Right cardiac atrium (tissue), 5 donors: Measurements from ENCODE around the gene PPRC1. TPM values are rescaled to one million over a fixed set of nuclear protein-coding genes. Genes with fewer than 3 reads are reported as not detected.

ENCODE experiments used
- ATAC-seq, 2 donors: fragments of 200-7000 bp; cut with Tn5 transposase; one replicate each; pipeline versions ENCODE4 v1.8.0 to v1.9.1; 2020; ENCODE audit warnings: moderate library complexity in 2 of 2, mild to moderate bottlenecking in 1 of 2
- DNase-seq, 3 donors: peaks; one replicate each; pipeline ENCODE4 v3.0.0-alpha.2; 2020
- H3K27ac ChIP-seq: one replicate; pipeline ENCODE4 v1.5.1; 2013; ENCODE audit warnings: mild to moderate bottlenecking, low read length, control low read depth, moderate library complexity
- H3K27me3 ChIP-seq: one replicate; pipeline ENCODE4 v1.6.1; 2013; ENCODE audit not compliant: control insufficient read depth, insufficient read depth
- H3K4me1 ChIP-seq: one replicate; pipeline ENCODE4 v1.6.1; 2013; ENCODE audit warnings: low read length; ENCODE audit not compliant: control insufficient read depth, insufficient read depth
- H3K4me3 ChIP-seq: one replicate; pipeline ENCODE4 v1.5.1; 2013; ENCODE audit warnings: low read length, control low read depth
- H3K9me3 ChIP-seq: one replicate; pipeline ENCODE4 v1.6.1; 2013; ENCODE audit warnings: low read length; ENCODE audit not compliant: control insufficient read depth
- WGBS: extraction: QIAGEN DNeasy Blood & Tissue Kit; methylation state at CpG from one replicate; pipeline ENCODE4 v1.1.7; 2013; 5-methylcytosine and 5-hydroxymethylcytosine counted together
- intact Hi-C, 4 donors: fragments of 100-400 bp; cut with DNase I; formaldehyde crosslinking; loops; one replicate each; pipeline versions ENCODE4 v1.11.0 to v1.14.0; 2022 to 2023
- long read RNA-seq, 4 donors: library from polyadenylated mRNA; unstranded; transcript quantifications; one replicate each; pipeline ENCODE4 v2.0.0, GENCODE V29; 2020 to 2021
- polyA plus RNA-seq: library from polyadenylated mRNA; stranded (reverse); fragments of 200-250 nt; gene quantifications from one replicate; pipeline ENCODE4 v1.2.3, GENCODE V29; 2013
- total RNA-seq, 4 donors: library from RNA; stranded (reverse); fragmentation: NEBNext Ultra II Directional; extraction: Animal tissue kit (Norgen Biotek cat#: 25700); gene quantifications; one replicate each; pipeline ENCODE4 v1.2.1, GENCODE V29; 2021
- donor health status: healthy with polysubstance abuse.
- donor health status: DM: no; HTN: yes; CAD: no.
- donor health status: DM: no; HTN: no; CAD: no.
- donor health status: DM: no; HTN: yes; CAD: no; lungs with severe emphysema.
- donor health status: DM: yes; HTN: yes; CAD: no.

PPRC1 gene, protein sequence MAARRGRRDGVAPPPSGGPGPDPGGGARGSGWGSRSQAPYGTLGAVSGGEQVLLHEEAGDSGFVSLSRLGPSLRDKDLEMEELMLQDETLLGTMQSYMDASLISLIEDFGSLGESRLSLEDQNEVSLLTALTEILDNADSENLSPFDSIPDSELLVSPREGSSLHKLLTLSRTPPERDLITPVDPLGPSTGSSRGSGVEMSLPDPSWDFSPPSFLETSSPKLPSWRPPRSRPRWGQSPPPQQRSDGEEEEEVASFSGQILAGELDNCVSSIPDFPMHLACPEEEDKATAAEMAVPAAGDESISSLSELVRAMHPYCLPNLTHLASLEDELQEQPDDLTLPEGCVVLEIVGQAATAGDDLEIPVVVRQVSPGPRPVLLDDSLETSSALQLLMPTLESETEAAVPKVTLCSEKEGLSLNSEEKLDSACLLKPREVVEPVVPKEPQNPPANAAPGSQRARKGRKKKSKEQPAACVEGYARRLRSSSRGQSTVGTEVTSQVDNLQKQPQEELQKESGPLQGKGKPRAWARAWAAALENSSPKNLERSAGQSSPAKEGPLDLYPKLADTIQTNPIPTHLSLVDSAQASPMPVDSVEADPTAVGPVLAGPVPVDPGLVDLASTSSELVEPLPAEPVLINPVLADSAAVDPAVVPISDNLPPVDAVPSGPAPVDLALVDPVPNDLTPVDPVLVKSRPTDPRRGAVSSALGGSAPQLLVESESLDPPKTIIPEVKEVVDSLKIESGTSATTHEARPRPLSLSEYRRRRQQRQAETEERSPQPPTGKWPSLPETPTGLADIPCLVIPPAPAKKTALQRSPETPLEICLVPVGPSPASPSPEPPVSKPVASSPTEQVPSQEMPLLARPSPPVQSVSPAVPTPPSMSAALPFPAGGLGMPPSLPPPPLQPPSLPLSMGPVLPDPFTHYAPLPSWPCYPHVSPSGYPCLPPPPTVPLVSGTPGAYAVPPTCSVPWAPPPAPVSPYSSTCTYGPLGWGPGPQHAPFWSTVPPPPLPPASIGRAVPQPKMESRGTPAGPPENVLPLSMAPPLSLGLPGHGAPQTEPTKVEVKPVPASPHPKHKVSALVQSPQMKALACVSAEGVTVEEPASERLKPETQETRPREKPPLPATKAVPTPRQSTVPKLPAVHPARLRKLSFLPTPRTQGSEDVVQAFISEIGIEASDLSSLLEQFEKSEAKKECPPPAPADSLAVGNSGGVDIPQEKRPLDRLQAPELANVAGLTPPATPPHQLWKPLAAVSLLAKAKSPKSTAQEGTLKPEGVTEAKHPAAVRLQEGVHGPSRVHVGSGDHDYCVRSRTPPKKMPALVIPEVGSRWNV (N-terminal part only)
- 10 to 100 TPM; 12.7 to 28.3 (median 15.3) TPM for total RNA-seq
- polyA plus RNA-seq: 11.6 TPM
- long read RNA-seq, donor 1, partial matches to known transcripts: 11 of 16 reads
- long read RNA-seq, donor 1, other reads (novel, unspliced or antisense): 1 of 16 reads
- long read RNA-seq, donor 2, full-length matches to known transcripts: 4 of 8 reads
- long read RNA-seq, donor 2, partial matches to known transcripts: 4 of 8 reads
- long read RNA-seq, donor 2, other reads (novel, unspliced or antisense): 0 of 8 reads
- long read RNA-seq, donor 3, transcript PPRC1-202 (10 exons, 2,163 nt): major isoform, 6 of 37 reads
- long read RNA-seq, donor 3, partial matches to known transcripts: 27 of 37 reads
- long read RNA-seq, donor 3, other reads (novel, unspliced or antisense): 4 of 37 reads
- long read RNA-seq, donor 4, partial matches to known transcripts: 4 of 6 reads
- long read RNA-seq, donor 4, other reads (novel, unspliced or antisense): 2 of 6 reads

DNA sequence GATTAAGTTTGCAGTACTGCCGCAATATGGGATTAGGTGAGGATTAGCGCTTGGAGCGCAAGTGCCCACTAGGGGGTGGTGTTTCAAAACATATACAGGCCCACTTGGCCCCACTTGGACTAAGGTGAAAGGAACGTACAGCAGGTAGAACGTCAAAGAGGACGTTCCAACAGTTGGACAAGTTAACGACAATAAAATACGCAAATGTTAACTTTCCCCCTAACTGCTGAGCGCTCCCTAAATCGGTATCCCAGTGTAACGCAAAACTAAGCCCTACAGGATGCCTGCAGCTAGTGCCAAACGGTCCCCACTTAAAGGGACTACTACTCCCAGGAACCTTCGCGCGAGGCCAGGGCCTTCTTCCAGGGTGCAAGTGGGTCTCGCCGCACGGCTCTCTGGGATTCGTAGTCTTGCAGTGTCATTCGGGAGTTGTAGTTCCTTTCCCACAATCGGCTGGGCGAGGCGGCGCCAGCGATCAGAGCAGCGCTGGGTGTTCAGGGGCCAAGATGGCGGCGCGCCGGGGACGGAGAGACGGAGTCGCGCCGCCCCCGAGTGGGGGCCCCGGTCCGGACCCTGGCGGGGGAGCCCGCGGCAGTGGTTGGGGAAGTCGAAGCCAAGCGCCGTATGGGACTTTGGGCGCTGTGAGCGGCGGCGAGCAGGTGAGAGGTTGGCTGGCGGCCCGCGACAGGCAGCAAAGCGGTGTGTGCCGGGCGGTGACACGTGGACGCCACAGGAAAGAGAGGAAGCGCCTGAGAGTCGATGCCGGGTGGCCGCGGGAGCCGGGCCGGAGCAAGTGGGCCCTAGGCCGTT lies at the start of gene PPRC1:
TSS of gene PPRC1 (plus strand) at position 478 of the 810 bp plus-strand sequence. CDS start at position 507, 29 bp downstream.
- DNase-seq: peak; percentile 99 to 100 (median 99)
- H3K9me3 ChIP-seq: no peaks in the 10 kb centered on the region
- under 1% methylated on average over 64 of the region's 64 CpGs for WGBS
- no peaks in the 10 kb centered on the region for H3K27me3 ChIP-seq
- ATAC-seq: peak; percentile 97
- intact Hi-C loops: no loop called here
- H3K27ac ChIP-seq: peak within 1 kb of the TSS; percentile 93
- H3K4me3 ChIP-seq: peak within 1 kb of the TSS; percentile 89
- H3K4me1 ChIP-seq: peaks cover 3% of the 10 kb centered on the region

DNA sequence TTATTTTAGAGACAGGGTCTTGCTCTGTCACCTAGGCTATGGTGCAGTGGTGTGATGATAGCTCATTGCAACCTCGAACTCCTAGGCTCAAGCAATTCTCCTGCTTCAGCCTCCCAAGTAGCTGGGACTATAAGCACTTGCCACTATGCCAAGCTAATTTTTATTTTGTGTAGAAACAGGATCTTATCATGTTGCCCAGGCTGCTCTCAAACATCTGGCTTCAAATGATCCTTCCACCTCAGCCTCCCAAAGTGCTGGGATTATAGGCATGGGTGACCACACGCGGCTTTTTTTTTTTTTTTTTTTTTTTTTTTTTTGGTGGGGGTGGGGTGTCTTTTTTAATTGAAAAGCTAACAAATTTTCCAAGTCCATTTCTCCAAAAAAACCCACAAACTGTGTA lies 49.3 kb upstream of the PPRC1 start:
- Histone ChIP-seq H3K27me3 (no peaks in the 10 kb centered on the region), H3K4me1 (no peaks in the 10 kb centered on the region), H3K9me3 (no peaks in the 10 kb centered on the region), H3K4me3 (no peak overlapping the region), H3K27ac (no peak overlapping the region)
- no peak for ATAC-seq
- DNase-seq: no peak
- WGBS: 90% methylated on average over 3 of the region's 3 CpGs
- intact Hi-C loops: no loop called here

DNA sequence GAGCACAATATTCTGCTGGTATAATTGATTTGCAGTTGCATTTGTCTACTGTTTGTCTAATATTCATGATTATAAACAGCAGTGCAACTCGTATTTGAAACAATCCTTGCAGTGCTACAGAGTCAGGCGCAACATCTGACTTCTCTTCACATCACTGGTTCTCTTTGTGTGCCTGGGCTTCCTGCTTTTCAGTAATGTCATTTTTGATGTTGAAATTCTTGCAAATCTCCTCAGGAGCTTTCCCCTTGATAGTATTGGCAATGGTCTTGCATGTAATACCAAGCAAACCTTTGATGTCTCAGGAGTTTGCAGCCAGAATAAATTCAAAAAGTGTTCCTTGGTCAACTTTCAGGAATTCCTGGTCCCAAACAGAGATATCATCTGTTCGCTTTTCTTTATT lies 47.5 kb upstream of the PPRC1 start:
- ATAC-seq (no peak), DNase-seq (no peak)
- intact Hi-C loops: no loop called here
- no peaks in the 10 kb centered on the region for H3K9me3 ChIP-seq
- H3K27me3 ChIP-seq: no peaks in the 10 kb centered on the region
- WGBS: 90% methylated on average over 3 of the region's 3 CpGs
- no peak overlapping the region for H3K27ac ChIP-seq
- H3K4me3 ChIP-seq: no peak overlapping the region
- H3K4me1 ChIP-seq: no peaks in the 10 kb centered on the region

DNA sequence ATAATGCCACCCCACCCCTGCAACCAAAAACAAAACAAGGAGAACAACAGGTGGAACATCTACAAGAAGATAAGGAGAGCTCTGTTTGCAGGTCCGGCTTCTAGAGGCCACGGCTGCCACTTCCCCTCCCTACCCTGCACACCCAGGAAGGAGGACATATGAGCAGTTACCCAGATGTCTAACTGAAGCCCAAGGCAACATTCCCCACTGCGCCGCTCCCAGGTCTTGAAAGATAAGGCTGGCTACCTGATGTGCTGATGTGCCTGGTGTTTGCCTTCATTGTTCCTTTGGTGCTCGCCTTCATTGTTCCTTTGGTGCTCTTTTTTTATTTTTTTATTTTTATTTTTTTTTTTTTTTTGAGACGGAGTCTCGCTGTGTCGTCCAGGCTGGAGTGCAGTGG lies 46.6 kb upstream of the PPRC1 start:
- ATAC-seq (no peak), DNase-seq (no peak)
- WGBS: 94% methylated on average over 8 of the region's 8 CpGs
- intact Hi-C loops: no loop called here
- H3K27ac ChIP-seq: no peak overlapping the region
- no peaks in the 10 kb centered on the region for H3K4me1 ChIP-seq
- H3K27me3 ChIP-seq: no peaks in the 10 kb centered on the region
- H3K9me3 ChIP-seq: no peaks in the 10 kb centered on the region
- H3K4me3 ChIP-seq: no peak overlapping the region

DNA sequence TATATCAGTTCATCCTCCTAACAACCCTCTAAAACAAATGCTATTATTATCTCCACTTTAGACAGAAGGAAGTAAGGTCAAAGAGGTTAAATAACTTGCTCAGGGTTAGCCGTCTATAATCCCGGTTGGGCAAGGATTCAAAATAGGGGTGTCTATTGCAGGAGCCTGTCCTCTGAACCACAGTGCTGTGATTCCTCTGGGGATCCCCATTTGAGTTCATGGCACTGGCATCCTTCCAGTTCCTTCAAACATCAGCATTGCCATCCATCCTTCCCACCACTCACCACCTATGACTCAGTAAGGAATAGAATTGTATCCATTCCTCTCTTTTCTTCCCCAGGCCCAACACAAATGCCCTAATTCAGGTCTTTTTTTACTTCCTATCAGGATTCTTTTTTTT lies 42.1 kb upstream of the PPRC1 start:
- 21% methylated on average over 2 of the region's 2 CpGs for WGBS
- H3K9me3 ChIP-seq: no peaks in the 10 kb centered on the region
- H3K4me1 ChIP-seq: no peaks in the 10 kb centered on the region
- ATAC-seq: peak in 1 of 2 donors; percentile 36
- intact Hi-C loops: no loop called here
- H3K27ac ChIP-seq: no peak overlapping the region
- H3K27me3 ChIP-seq: no peaks in the 10 kb centered on the region
- no peak overlapping the region for H3K4me3 ChIP-seq
- no peak for DNase-seq

DNA sequence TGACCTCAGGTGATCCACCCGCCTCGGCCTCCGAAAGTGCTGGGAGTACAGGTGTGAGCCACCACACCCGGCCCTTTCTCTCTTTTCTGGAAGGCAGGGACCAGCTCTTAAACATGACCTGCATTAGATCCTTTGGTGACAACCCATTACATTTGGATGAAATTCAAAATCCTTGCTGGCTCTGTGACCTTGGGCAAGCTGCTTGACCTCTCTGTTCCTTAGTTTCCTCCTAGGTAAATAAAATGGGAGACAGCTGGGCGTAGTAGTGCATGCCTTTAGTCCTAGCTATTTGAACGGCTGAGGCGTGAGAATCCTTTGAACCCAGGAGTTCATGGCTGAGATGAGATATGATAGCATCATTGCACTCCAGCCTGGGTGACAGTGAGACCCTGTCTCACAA lies 36.4 kb upstream of the PPRC1 start:
- ATAC-seq: no peak
- no peaks in the 10 kb centered on the region for H3K27me3 ChIP-seq
- 95% methylated on average over 7 of the region's 7 CpGs for WGBS
- H3K4me3 ChIP-seq: no peak overlapping the region
- H3K9me3 ChIP-seq: no peaks in the 10 kb centered on the region
- DNase-seq: no peak
- no peaks in the 10 kb centered on the region for H3K4me1 ChIP-seq
- intact Hi-C loops: no loop called here
- no peak overlapping the region for H3K27ac ChIP-seq

DNA sequence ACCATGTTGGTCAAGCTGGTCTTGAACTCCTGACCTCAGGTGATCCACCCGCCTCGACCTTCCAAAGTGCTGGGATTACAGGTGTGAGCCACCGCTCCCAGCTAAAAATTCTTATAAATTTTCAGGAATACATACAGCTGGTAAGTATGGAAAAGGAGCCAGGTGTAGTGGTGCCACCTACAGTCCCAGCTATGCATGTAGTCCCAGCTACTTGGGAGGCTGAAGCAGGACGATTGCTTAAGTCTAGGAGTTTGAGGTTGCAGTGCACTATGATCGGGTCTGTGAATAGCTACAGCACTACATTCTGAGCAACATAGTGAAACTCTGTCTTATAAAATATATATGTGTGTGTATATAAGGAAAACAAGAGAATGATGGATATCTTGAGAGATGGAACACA lies 31.7 kb upstream of the PPRC1 start:
- no peak overlapping the region for H3K4me3 ChIP-seq
- 89% methylated on average over 5 of the region's 5 CpGs for WGBS
- intact Hi-C loops: no loop called here

DNA sequence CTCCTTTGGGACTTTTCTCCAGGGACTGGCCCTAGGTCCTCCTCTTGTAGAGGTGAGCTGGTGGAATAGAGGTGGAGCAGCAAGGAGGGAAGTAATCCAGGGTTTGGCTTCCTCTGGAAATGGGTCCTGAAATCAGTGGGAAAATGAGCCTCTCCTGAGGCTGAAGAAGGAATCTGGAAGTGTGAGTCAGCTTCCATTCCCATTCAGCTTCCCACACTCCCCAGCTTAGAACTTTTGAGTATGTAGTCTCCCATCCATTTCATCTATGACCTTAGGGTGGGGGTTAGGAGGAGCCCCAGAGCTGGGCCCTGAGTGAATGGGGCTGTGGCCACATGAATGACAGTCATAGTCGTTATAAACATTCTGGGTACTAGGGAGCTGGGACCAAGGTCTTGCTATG lies 30.4 kb upstream of the PPRC1 start:
- Histone ChIP-seq H3K4me1 (no peaks in the 10 kb centered on the region), H3K27ac (no peak overlapping the region), H3K4me3 (no peak overlapping the region), H3K9me3 (no peaks in the 10 kb centered on the region), H3K27me3 (no peaks in the 10 kb centered on the region)
- ATAC-seq (no peak), DNase-seq (no peak)
- 77% methylated on average over 1 of the region's 1 CpG for WGBS
- intact Hi-C loops: no loop called here

More for the DNA sequence above, 31.7 kb upstream of the PPRC1 start:
- Histone ChIP-seq H3K4me1 (no peaks in the 10 kb centered on the region), H3K27me3 (no peaks in the 10 kb centered on the region), H3K27ac (no peak overlapping the region), H3K9me3 (no peaks in the 10 kb centered on the region)
- no peak for ATAC-seq
- DNase-seq: no peak

DNA sequence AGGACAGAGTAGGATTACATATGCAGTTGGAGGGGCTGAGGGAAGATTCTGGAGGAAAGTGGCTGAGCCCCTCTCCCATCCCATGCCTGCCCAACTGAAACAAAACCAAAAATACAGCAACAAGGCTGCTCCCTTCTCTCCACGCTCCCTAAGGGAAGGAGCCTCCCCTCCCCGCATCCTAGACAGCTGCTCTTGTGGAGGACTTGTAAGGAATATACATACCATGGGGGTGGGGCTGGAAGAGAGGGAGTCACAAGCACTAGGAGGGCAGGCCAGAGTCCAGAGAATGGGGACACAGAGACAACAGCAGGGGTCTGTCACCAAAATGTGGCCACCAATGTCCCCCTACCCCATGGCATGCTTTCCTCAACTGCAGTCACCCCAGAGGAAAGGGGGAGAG lies 25.8 kb upstream of the PPRC1 start:
- no peak overlapping the region for H3K4me3 ChIP-seq
- H3K27me3 ChIP-seq: no peaks in the 10 kb centered on the region
- DNase-seq: no peak
- no peaks in the 10 kb centered on the region for H3K4me1 ChIP-seq
- ATAC-seq: no peak
- intact Hi-C loops: no loop called here
- 80% methylated on average over 2 of the region's 2 CpGs for whole genome bisulfite sequencing
- no peaks in the 10 kb centered on the region for H3K9me3 ChIP-seq
- H3K27ac ChIP-seq: no peak overlapping the region
